Omental fat pad (tissue), 4 donors: ENCODE results near the gene PIP4K2B. TPM values are rescaled to one million over a fixed set of nuclear protein-coding genes. Genes with fewer than 3 reads are reported as not detected.

Experiments
- ATAC-seq: fragments of 150-250 bp; one replicate; pipeline ENCODE4 v1.9.1; 2016; ENCODE audit warnings: mild to moderate bottlenecking, moderate library complexity; ENCODE audit not compliant: low FRiP score
- DNase-seq: peaks from one replicate; pipeline ENCODE4 v3.0.0-alpha.2; 2019; ENCODE audit warnings: low spot score
- total RNA-seq, 4 donors: library from RNA; depleted of rRNA; stranded (reverse); fragments of >200 nt; gene quantifications; one replicate each; pipeline ENCODE4 v1.1.0, GENCODE V29; 2016
- TF ChIP-seq, protein P1 (sequence below), 3 donors: fragments of 450-650 bp; IDR thresholded peaks; one replicate each; pipeline ENCODE4 v1.5.1; 2016 to 2017; ENCODE audit warnings: antibody characterized with exemption in 3 of 3, mild to moderate bottlenecking in 3 of 3, moderate library complexity in 2 of 3

The PIP4K2B gene
- total RNA-seq, 4 donors from 2014 or later, result 25.7 to 79.0 (median 47.2) TPM

GRCh38 chr17:38809828-38810227 lies 10.5 kb upstream of the PIP4K2B start:
- ATAC-seq (no peak), DNase-seq (no peak)
- TF ChIP-seq, protein P1, sequence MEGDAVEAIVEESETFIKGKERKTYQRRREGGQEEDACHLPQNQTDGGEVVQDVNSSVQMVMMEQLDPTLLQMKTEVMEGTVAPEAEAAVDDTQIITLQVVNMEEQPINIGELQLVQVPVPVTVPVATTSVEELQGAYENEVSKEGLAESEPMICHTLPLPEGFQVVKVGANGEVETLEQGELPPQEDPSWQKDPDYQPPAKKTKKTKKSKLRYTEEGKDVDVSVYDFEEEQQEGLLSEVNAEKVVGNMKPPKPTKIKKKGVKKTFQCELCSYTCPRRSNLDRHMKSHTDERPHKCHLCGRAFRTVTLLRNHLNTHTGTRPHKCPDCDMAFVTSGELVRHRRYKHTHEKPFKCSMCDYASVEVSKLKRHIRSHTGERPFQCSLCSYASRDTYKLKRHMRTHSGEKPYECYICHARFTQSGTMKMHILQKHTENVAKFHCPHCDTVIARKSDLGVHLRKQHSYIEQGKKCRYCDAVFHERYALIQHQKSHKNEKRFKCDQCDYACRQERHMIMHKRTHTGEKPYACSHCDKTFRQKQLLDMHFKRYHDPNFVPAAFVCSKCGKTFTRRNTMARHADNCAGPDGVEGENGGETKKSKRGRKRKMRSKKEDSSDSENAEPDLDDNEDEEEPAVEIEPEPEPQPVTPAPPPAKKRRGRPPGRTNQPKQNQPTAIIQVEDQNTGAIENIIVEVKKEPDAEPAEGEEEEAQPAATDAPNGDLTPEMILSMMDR (IDR thresholded peaks at IDR 0.05), result no peak

GRCh38 chr17:38800237-38800760 lies 943 bp upstream of the PIP4K2B start:
- TF ChIP-seq, protein P1 (IDR thresholded peaks at IDR 0.05), result no peak
- DNase-seq (no peak), ATAC-seq (no peak)

GRCh38 chr17:38798614-38799500 lies 499 bp downstream of the PIP4K2B start:
- DNase-seq (no peak), ATAC-seq (peak; percentile 11)
- TF ChIP-seq, protein P1 (IDR thresholded peaks at IDR 0.05), result no peak

DNA sequence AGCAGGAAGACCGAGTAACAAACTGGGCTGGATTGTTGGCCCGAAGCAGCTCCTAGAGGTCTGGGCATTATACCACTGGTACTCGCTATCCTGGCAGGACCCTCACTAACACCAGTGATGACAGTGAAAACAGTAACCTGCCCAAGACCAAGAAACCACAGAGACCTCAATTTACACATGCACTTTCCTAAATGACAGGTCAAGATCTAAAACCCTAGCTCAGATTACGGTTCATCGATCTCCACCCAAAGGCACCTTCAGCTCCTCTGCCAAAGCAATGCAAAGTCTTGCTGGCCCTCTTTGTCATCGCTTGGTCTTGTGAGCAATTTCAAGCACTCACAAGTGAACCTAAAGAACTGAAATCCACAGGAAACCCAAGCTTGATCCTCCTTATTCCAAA lies 1.5 kb downstream of the PIP4K2B start:
- DNase-seq, result no peak
- no peak for ATAC-seq
- TF ChIP-seq, protein P1 (IDR thresholded peaks at IDR 0.05), result no peak

- no peak for DNase-seq
- ATAC-seq, result no peak
- TF ChIP-seq, protein P1 (IDR thresholded peaks at IDR 0.05), result no peak
Measured at GRCh38 chr17:38797158-38797490, 2.2 kb downstream of the PIP4K2B start.

DNA sequence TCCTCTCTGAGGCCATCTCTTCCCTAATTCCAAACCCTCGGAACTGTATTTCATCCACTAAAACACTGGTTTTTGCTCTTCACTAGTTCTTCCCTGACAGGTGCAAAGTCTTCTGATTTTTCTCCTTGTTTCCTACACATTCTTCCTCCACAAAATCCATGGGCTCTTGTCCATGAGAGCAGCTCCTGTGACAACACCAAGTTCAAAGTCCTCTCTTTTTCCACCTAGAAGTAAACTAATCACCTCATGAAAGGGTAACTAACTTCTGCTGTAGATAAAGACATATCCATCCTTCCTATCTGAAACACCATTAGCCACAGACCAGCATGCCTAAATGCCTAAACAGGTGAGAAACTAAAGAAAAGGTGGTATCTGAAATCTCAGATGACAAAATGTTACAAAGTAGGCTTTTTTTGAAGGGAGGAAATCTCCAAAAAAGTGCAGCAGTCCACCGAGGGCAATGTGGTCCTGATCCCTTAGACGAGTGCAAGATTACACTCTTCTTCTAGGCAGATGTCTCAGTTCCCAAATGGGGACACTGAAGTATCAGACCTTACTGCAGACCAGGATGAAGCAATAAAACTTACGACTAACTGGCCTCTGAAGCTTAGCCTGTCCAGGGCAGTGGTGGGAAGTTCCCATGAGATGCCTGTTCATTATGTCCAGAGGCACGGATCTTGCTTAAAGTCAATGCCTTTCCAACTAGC lies 2.8 kb downstream of the PIP4K2B start:
- ATAC-seq, result no peak
- no peak for DNase-seq
- TF ChIP-seq, protein P1 (IDR thresholded peaks at IDR 0.05), result no peak
